ENCODE measurements around the gene ACD. TPM values are rescaled to one million over a fixed set of nuclear protein-coding genes. Genes with fewer than 3 reads are reported as not detected.

Gene ACD
- total and polyA plus RNA-seq, 3 donors from 2014 or later = 40.3 to 48.3 (median 44.7) TPM

DNA sequence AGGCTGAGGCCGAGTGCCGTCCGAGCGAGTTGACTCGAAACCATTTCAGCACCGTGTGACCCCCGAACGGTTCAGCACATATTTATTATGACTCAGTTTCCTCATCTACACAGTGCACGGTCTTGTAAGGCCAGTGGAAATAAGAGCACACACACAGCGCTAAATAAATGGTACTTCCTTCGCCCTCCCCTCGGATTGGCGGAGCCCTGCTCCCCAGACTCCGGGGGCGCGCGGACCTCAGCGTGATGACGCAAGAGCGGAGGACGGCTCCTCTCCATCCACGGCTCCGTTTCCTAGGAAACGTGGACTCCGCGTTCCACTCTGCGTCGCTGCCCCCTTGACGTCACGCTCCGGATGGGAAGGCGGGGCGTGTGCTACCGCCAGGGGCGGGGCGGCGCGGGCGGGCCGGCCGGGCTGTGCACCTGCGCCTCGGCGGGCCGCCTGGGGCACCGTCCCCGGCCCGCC lies 536 bp upstream of the ACD start, which contains the start of gene PARD6A:
PARD6A (plus strand) TSS at position 397 of the 465 bp plus-strand sequence. CDS start 79 bp downstream, outside the sequence.
- WGBS, 2 donors = 0 to 1% methylated on average over 10 to 48 of the region's 48 CpGs
- Histone ChIP-seq H3K9me3 (no peaks in the 10 kb centered on the region), H3K4me3 (peak within 1 kb of the TSS; percentile 69 to 96), H3K27me3 (no peaks in the 10 kb centered on the region), H3K36me3 (ENCODE audit: low read depth, missing control alignments) (no peaks in the 10 kb centered on the region), H3K4me1 (peaks cover 8% of the 10 kb centered on the region), H3K27ac (peak within 1 kb of the TSS; percentile 96)
- TF ChIP-seq POLR2A (IDR thresholded peaks at IDR 0.05) = no peak
- TF ChIP-seq CTCF (IDR thresholded peaks at IDR 0.05) = peak in 1 of 3 experiments; percentile 58
- peak; percentile 98 for DNase-seq
- intact Hi-C loops (cut with DNase I; ENCODE audit: low total_unique reads) = no loop called here

DNA sequence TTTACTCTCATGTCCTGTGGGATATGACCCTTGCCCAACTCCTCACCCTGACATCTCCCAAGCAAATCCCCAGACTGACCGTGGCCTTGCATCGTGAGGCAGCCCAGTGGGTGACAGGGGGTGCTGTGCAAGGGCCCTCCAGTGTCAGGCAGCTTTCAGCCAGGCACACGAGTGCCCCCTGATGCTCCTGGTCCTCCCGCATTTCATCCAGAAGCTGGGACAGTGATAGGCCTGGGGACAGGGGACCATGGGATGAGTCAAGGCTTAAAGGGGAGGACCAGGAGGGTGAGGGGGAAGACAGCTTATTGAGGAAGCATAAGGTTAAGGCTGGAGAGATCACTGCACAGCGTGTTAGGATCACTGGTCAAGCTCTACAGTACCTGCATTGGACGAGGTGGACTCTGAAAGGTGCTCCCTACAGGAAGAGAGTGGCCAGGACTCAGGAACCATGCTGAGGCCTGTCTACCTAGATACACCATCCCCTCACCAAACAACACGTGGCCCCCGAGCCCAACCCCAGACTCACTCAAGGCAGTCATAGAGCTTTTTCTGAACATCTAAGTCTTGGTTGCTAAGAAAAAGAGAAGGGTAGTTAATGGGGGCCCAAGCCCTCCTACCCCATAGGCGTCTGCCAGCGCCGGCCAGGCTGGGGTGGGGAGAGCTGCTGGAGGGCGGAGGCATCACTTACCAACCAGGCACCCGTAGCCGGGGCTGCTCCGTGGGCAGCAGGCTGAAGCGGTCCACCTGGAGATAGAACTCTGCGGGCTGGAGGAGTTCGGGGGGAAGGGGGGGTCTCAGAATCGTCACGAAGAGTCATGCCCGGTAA lies 998 bp downstream of the ACD start:
- intact Hi-C loops (cut with DNase I; ENCODE audit: low total_unique reads) = loop anchor here (5.0 kb wide), 1 partner anchor 87 kb away; no protein-coding TSS in a partner anchor
- H3K4me3 ChIP-seq = peak overlapping the region; percentile 69 to 96
- H3K27me3 ChIP-seq = no peaks in the 10 kb centered on the region
- peak overlapping the region in 1 of 2 donors; percentile 96 for H3K27ac ChIP-seq
- DNase-seq = no peak
- TF ChIP-seq POLR2A (IDR thresholded peaks at IDR 0.05) (no peak), CTCF (IDR thresholded peaks at IDR 0.05) (no peak)
- WGBS, 2 donors = 34% methylated on average over 18 to 19 of the region's 21 CpGs
- no peaks in the 10 kb centered on the region for H3K36me3 ChIP-seq (ENCODE audit: low read depth, missing control alignments)
- no peaks in the 10 kb centered on the region for H3K9me3 ChIP-seq
- peaks cover 8% of the 10 kb centered on the region for H3K4me1 ChIP-seq

- no peak for DNase-seq
- intact Hi-C loops (cut with DNase I; ENCODE audit: low total_unique reads) = loop anchor here (5.0 kb wide), 1 partner anchor 86 kb away; no protein-coding TSS in a partner anchor
- WGBS, 2 donors = 93 to 94% methylated on average over 10 to 18 of the region's 18 CpGs
- no peak for TF ChIP-seq POLR2A (IDR thresholded peaks at IDR 0.05)
- TF ChIP-seq CTCF (IDR thresholded peaks at IDR 0.05) = no peak
- Histone ChIP-seq H3K4me1 (peaks cover 15% of the 10 kb centered on the region), H3K27ac (no peak overlapping the region), H3K4me3 (no peak overlapping the region), H3K27me3 (no peaks in the 10 kb centered on the region), H3K9me3 (no peaks in the 10 kb centered on the region), H3K36me3 (ENCODE audit: low read depth, missing control alignments) (no peaks in the 10 kb centered on the region)
These were observed 2.1 kb downstream of the ACD start for GRCh38 chr16:67657751-67658518.

GRCh38 chr16:67657017-67657608 lies 2.9 kb downstream of the ACD start:
- no peak overlapping the region for H3K4me3 ChIP-seq
- no peak for TF ChIP-seq CTCF (IDR thresholded peaks at IDR 0.05)
- TF ChIP-seq POLR2A (IDR thresholded peaks at IDR 0.05) = no peak
- WGBS, 2 donors = 87 to 92% methylated on average over 16 of the region's 16 CpGs
- H3K4me1 ChIP-seq = peaks cover 15% of the 10 kb centered on the region
- no peak overlapping the region for H3K27ac ChIP-seq
- intact Hi-C loops (cut with DNase I; ENCODE audit: low total_unique reads) = loop anchor here (5.0 kb wide), 1 partner anchor 85 kb away; no protein-coding TSS in a partner anchor
- H3K9me3 ChIP-seq = no peaks in the 10 kb centered on the region
- DNase-seq = no peak
- no peaks in the 10 kb centered on the region for H3K36me3 ChIP-seq (ENCODE audit: low read depth, missing control alignments)
- no peaks in the 10 kb centered on the region for H3K27me3 ChIP-seq

Measured in testis (tissue), 3 donors.